Measurements from ENCODE around the gene DMD. TPM values are rescaled to one million over a fixed set of nuclear protein-coding genes. Genes with fewer than 3 reads are reported as not detected.

The DMD gene
- total and polyA plus RNA-seq, 2 of the 8 experiments (the other 6 are each of a cell fraction or from before 2014, with no cell fraction given) = 4.8 to 7.4 TPM

GRCh38 chrX:32041181-32041580 is 1170.2 kb downstream of the DMD start:
- Histone ChIP-seq H3K4me3 (ENCODE audit: extremely low read depth in 1 of 4, insufficient read depth in 2 of 4, low read depth in 3 of 4, low read length in 4 of 4) (no peak overlapping the region), H3K79me2 (ENCODE audit: control insufficient read depth in 1 of 2, insufficient read depth in 2 of 2, low read length in 2 of 2) (no peaks in the 10 kb centered on the region), H4K91ac (replicated peaks; ENCODE audit: insufficient read length, low read length) (no peak overlapping the region), H2BK15ac (ENCODE audit: low read length) (no peak overlapping the region), H2BK12ac (ENCODE audit: low read depth, low read length) (no peak overlapping the region), H3K14ac (ENCODE audit: insufficient read length) (no peak overlapping the region), H3K4me2 (ENCODE audit: insufficient read depth in 1 of 2, low read depth in 2 of 2, low read length in 2 of 2) (no peak overlapping the region), H2BK20ac (ENCODE audit: low read length) (no peak overlapping the region), H3K23me2 (ENCODE audit: low read depth, low read length) (no peaks in the 10 kb centered on the region), H3K56ac (replicated peaks; ENCODE audit: insufficient read length, low read depth, low read length) (no peak overlapping the region), H3K27me3 (replicated peaks in 1 of 4; ENCODE audit: control insufficient read depth in 3 of 4, extremely low read depth in 1 of 4, insufficient read depth in 3 of 4, low read length in 3 of 4) (no peaks in the 10 kb centered on the region), H4K20me1 (replicated peaks in 1 of 2; ENCODE audit: control insufficient read depth in 1 of 2, insufficient read depth in 2 of 2, low read length in 2 of 2) (no peaks in the 10 kb centered on the region), H3K27ac (ENCODE audit: low read depth, low read length) (no peak overlapping the region), H3K9me3 (ENCODE audit: insufficient read depth in 2 of 2, low read depth in 1 of 2, low read length in 1 of 2) (no peaks in the 10 kb centered on the region), H3K18ac (ENCODE audit: extremely low read depth, low read length) (no peak overlapping the region), H3K23ac (ENCODE audit: insufficient read length) (no peak overlapping the region), H2AK5ac (ENCODE audit: low read depth, low read length) (no peak overlapping the region), H2BK5ac (ENCODE audit: low read depth, low read length) (no peak overlapping the region), H3K4ac (replicated peaks; ENCODE audit: insufficient read length, low read depth, low read length) (no peak overlapping the region), H2BK120ac (replicated peaks; ENCODE audit: low read depth, low read length) (no peak overlapping the region), H2AFZ (ENCODE audit: low read length) (no peak overlapping the region), H3K9ac (replicated peaks in 1 of 4; ENCODE audit: extremely low read depth in 1 of 4, low read depth in 3 of 4, low read length in 3 of 4) (no peak overlapping the region), H3K4me1 (replicated peaks in 1 of 4; ENCODE audit: control insufficient read depth in 3 of 4, insufficient read depth in 4 of 4, low read length in 3 of 4) (no peaks in the 10 kb centered on the region), H4K5ac (ENCODE audit: insufficient read length, low read depth, low read length) (no peak overlapping the region), H4K8ac (ENCODE audit: extremely low read depth, insufficient read depth, low read length) (no peak overlapping the region), H3K36me3 (ENCODE audit: control insufficient read depth in 2 of 4, insufficient read depth in 4 of 4, low read length in 3 of 4) (no peaks in the 10 kb centered on the region), H3K79me1 (ENCODE audit: low read depth, low read length) (no peaks in the 10 kb centered on the region)
- ChIA-PET CTCF (ENCODE audit: partially characterized antibody) (no interaction called here), POLR2A (ENCODE audit: partially characterized antibody) (no interaction called here)
- DNase-seq (ENCODE audit: low read depth in 1 of 2, low spot score in 2 of 2) (no peak), FAIRE-seq (no peak)
- 96% methylated on average over 4 of the region's 4 CpGs; no CpG with 5 or more reads in 1 of the 2 experiments for WGBS, 2 experiments (ENCODE audit: extremely low coverage in 1 of 2, insufficient coverage in 1 of 2, insufficient read length in 1 of 2, insufficient replicate concordance in 2 of 2, low coverage in 1 of 2, low lambda C conversion rate in 2 of 2, missing lambda C conversion rate in 1 of 2)
- TF ChIP-seq E2F6 (IDR thresholded peaks at IDR 0.05) = no peak
- TF ChIP-seq USF2 (IDR thresholded peaks at IDR 0.05; ENCODE audit: low read length) = no peak
- TF ChIP-seq POLR2A (IDR thresholded peaks at IDR 0.05; ENCODE audit: control extremely low read depth in 1 of 2, low read depth in 2 of 2, low read length in 2 of 2) = no peak
- no peak for TF ChIP-seq ASH2L (IDR thresholded peaks at IDR 0.05; ENCODE audit: low read length)
- TF ChIP-seq BRCA1 (IDR thresholded peaks at IDR 0.05; ENCODE audit: low read depth, low read length) = no peak
- no peak for TF ChIP-seq TBP (IDR thresholded peaks at IDR 0.05; ENCODE audit: low read depth, low read length)
- no peak for TF ChIP-seq SP4 (IDR thresholded peaks at IDR 0.05; ENCODE audit: low read length)
- TF ChIP-seq GTF2F1 (IDR thresholded peaks at IDR 0.05; ENCODE audit: borderline replicate concordance, low read depth, low read length) = no peak

Measured in H1 (cell line).